CD14-positive monocyte (primary cell): ENCODE data around the gene KCTD2. TPM values are rescaled to one million over a fixed set of nuclear protein-coding genes. Genes with fewer than 3 reads are reported as not detected.

Experiments
- DNase-seq, 3 donors: peaks; one replicate each; pipeline ENCODE4 v3.0.0-alpha.2; 2011 to 2022
- H2AFZ ChIP-seq: 2 replicates; pipeline ENCODE4 v1.6.0; 2012; ENCODE audit warnings: mild to moderate bottlenecking, low read depth, low read length, inconsistent platforms; ENCODE audit not compliant: insufficient read depth, poor library complexity, severe bottlenecking
- H3K27ac ChIP-seq, 2 donors: 1 replicate in 1 of 2; 2 replicates in 1 of 2; pipeline ENCODE4 v1.5.1; 2012 to 2013; ENCODE audit warnings: low read length in 2 of 2, control low read depth in 1 of 2, inconsistent platforms in 1 of 2, low read depth in 1 of 2, mild to moderate bottlenecking in 1 of 2
- H3K27me3 ChIP-seq, 2 donors: one replicate each; pipeline versions ENCODE4 v1.6.0 to v1.6.1; 2011 to 2013; ENCODE audit warnings: low read length in 2 of 2; ENCODE audit not compliant: control insufficient read depth in 2 of 2, insufficient read depth in 2 of 2
- H3K36me3 ChIP-seq, 2 donors: replicated peaks in 1 of 2; 1 replicate in 1 of 2; 2 replicates in 1 of 2; pipeline versions ENCODE4 v1.5.1 to v1.6.1; 2012 to 2013; ENCODE audit warnings: low read length in 2 of 2, control low read depth in 1 of 2, inconsistent platforms in 1 of 2, mild to moderate bottlenecking in 1 of 2; ENCODE audit not compliant: insufficient read depth in 2 of 2, control insufficient read depth in 1 of 2
- H3K4me1 ChIP-seq, 2 donors: 1 replicate in 1 of 2; 2 replicates in 1 of 2; pipeline versions ENCODE4 v1.5.1 to v1.6.1; 2012 to 2013; ENCODE audit warnings: low read length in 2 of 2, control low read depth in 1 of 2, inconsistent platforms in 1 of 2, mild to moderate bottlenecking in 1 of 2, moderate library complexity in 1 of 2; ENCODE audit not compliant: insufficient read depth in 2 of 2, control insufficient read depth in 1 of 2
- H3K4me2 ChIP-seq: replicated peaks from 2 replicates; pipeline ENCODE3; 2012; ENCODE audit warnings: low read length, moderate library complexity, mild to moderate bottlenecking; ENCODE audit not compliant: poor library complexity, severe bottlenecking; ENCODE audit errors: extremely low read depth
- H3K4me3 ChIP-seq, 3 experiments: fragments of 200-600 bp in 1 of 3; sonication (generic) in 1 of 3; replicated peaks in 1 of 3; 1 replicate in 2 of 3; 2 replicates in 1 of 3; pipeline ENCODE4 v1.5.1; 2011 to 2013; ENCODE audit warnings: low read length in 3 of 3, mild to moderate bottlenecking in 3 of 3, control low read depth in 2 of 3, low read depth in 2 of 3, inconsistent platforms in 1 of 3, moderate library complexity in 1 of 3
- H3K79me2 ChIP-seq: 2 replicates; pipeline ENCODE4 v1.6.0; 2012; ENCODE audit warnings: mild to moderate bottlenecking, control low read depth, inconsistent platforms, low read length, moderate library complexity; ENCODE audit not compliant: insufficient read depth
- H3K9ac ChIP-seq: 2 replicates; pipeline ENCODE4 v1.6.0; 2017; ENCODE audit warnings: low read length, mild to moderate bottlenecking; ENCODE audit not compliant: insufficient read depth, poor library complexity, severe bottlenecking
- H3K9me3 ChIP-seq, 2 donors: replicated peaks in 1 of 2; 1 replicate in 1 of 2; 2 replicates in 1 of 2; pipeline versions ENCODE4 v1.5.1 to v1.6.1; 2012 to 2013; ENCODE audit warnings: low read length in 2 of 2, control low read depth in 1 of 2; ENCODE audit not compliant: control insufficient read depth in 1 of 2, insufficient read depth in 1 of 2
- H4K20me1 ChIP-seq: 2 replicates; pipeline ENCODE4 v1.6.0; 2012; ENCODE audit warnings: mild to moderate bottlenecking, low read length, control low read depth, moderate library complexity; ENCODE audit not compliant: insufficient read depth
- H3K27ac Mint-ChIP-seq, 7 donors: one replicate each; pipeline ENCODE4 v1.8.0; 2020; ENCODE audit warnings: mild to moderate bottlenecking in 7 of 7, mixed read lengths in 7 of 7, moderate library complexity in 6 of 7, inconsistent platforms in 2 of 7
- H3K27me3 Mint-ChIP-seq, 3 donors: one replicate each; pipeline ENCODE4 v1.8.0; 2021 to 2022; ENCODE audit warnings: low read depth in 3 of 3, mild to moderate bottlenecking in 3 of 3, mixed read lengths in 3 of 3, moderate library complexity in 3 of 3, inconsistent platforms in 1 of 3
- H3K36me3 Mint-ChIP-seq, 2 donors: one replicate each; pipeline ENCODE4 v1.8.0; 2020; ENCODE audit warnings: mixed read lengths in 2 of 2, inconsistent platforms in 1 of 2, mild to moderate bottlenecking in 1 of 2
- H3K4me1 Mint-ChIP-seq: one replicate; pipeline ENCODE4 v1.8.0; 2020; ENCODE audit warnings: mild to moderate bottlenecking, mixed read lengths
- H3K4me3 Mint-ChIP-seq, 2 donors: one replicate each; pipeline ENCODE4 v1.8.0; 2020; ENCODE audit warnings: mild to moderate bottlenecking in 2 of 2, mixed read lengths in 2 of 2, moderate library complexity in 1 of 2
- H3K9me3 Mint-ChIP-seq, 7 donors: one replicate each; pipeline ENCODE4 v1.8.0; 2020 to 2022; ENCODE audit warnings: mixed read lengths in 7 of 7, mild to moderate bottlenecking in 6 of 7, moderate library complexity in 6 of 7, inconsistent platforms in 2 of 7
- WGBS: methylation state at CpG from one replicate; pipeline ENCODE4 v1.1.5; 2013; ENCODE audit warnings: missing lambda C conversion rate; ENCODE audit not compliant: insufficient coverage; 5-methylcytosine and 5-hydroxymethylcytosine counted together
- intact Hi-C, 2 donors: fragments of 100-400 bp; cut with micrococcal nuclease; formaldehyde crosslinking; loops; one replicate each; pipeline versions ENCODE4 v1.15.0 to v1.15.1; 2023
- polyA plus RNA-seq, 3 donors: library from polyadenylated mRNA; depleted of rRNA in 1 of 3; unstranded in 2 of 3; stranded (reverse) in 1 of 3; fragments of 300-500 nt in 2 of 3; fragments of >200 nt in 1 of 3; fragmentation: Illumina TruSeq in 2 of 3; gene quantifications; 1 replicate in 2 of 3; 2 replicates in 1 of 3; pipeline ENCODE4 v1.2.3, GENCODE V29; 2012 to 2021
- small RNA-seq: library from RNA; depleted of rRNA; stranded (forward); fragments of <200 nt; gene quantifications from one replicate; pipeline ENCODE3, GENCODE V24; 2012; ENCODE audit warnings: low read depth; ENCODE audit not compliant: insufficient read length
- TF ChIP-seq, protein P1 (sequence below): fragments of 200-600 bp; IDR thresholded peaks from one replicate; pipeline ENCODE4 v1.8.0; 2022; ENCODE audit warnings: antibody characterized with exemption, mild to moderate bottlenecking

KCTD2 gene
- polyA plus RNA-seq, 3 donors = 2.8 to 17.0 (median 2.9) TPM

DNA sequence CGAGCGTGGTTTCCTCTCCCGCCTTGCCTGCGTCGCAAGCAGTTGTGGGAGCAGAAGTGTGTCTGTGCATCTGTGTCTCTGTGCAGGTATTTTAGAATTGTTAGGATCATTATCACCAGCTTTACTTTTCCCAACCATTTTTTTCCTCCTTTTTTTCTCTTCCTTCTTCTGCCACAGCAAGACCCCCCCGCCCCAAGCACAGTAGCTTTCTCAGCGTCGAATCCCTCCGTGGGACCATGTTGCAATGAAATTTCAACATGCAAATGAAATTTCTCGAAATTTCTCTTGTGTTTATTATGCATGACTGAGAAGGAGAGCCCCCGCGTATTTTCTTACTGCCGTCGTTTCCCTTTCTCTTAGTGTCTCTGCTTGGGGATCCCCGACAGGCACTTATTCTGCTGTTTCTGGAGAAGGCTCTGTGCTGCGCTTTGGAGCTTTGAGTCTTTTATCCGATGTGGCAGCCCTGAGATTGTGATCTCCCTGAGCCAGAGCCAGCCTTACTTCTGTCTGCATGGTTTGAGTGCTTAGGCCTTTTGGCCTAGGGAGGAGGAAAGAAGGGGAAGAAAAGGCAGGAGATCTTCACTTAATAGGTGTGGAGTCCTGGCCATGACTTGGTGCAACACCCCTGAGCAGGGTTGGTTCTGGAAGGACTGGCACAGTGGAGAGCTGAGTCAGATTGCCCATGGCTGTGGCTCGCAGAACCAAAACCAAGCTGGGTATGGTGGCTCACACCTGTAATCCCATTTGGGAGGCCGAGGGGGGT is 67.7 kb downstream of the KCTD2 start:
- H2AFZ ChIP-seq = peak overlapping the region; percentile 95
- TF ChIP-seq, protein P1, sequence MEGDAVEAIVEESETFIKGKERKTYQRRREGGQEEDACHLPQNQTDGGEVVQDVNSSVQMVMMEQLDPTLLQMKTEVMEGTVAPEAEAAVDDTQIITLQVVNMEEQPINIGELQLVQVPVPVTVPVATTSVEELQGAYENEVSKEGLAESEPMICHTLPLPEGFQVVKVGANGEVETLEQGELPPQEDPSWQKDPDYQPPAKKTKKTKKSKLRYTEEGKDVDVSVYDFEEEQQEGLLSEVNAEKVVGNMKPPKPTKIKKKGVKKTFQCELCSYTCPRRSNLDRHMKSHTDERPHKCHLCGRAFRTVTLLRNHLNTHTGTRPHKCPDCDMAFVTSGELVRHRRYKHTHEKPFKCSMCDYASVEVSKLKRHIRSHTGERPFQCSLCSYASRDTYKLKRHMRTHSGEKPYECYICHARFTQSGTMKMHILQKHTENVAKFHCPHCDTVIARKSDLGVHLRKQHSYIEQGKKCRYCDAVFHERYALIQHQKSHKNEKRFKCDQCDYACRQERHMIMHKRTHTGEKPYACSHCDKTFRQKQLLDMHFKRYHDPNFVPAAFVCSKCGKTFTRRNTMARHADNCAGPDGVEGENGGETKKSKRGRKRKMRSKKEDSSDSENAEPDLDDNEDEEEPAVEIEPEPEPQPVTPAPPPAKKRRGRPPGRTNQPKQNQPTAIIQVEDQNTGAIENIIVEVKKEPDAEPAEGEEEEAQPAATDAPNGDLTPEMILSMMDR = no peak
- intact Hi-C loops = loop anchor here (2.0 to 10.0 kb wide), 5 partner anchors 37 to 90 kb away; partner anchors contain the start of genes JPT1 (in 1 of the 2) and NUP85 (in 1 of the 2)

More for the DNA sequence above, 67.7 kb downstream of the KCTD2 start:
- H3K79me2 ChIP-seq = peaks cover 40% of the 10 kb centered on the region
- H3K4me2 ChIP-seq = peak overlapping the region; percentile 89
- Mint-ChIP-seq H3K27ac (peak overlapping the region; percentile 62 to 85 (median 80)), H3K27me3 (no peaks in the 10 kb centered on the region), H3K4me3 (peak overlapping the region; percentile 84 to 94), H3K36me3 (peaks cover 32 to 38% of the 10 kb centered on the region in 2 donors), H3K4me1 (peaks cover 57% of the 10 kb centered on the region), H3K9me3 (no peaks in the 10 kb centered on the region)
- DNase-seq = no peak
- peak overlapping the region; percentile 56 to 81 for H3K27ac ChIP-seq
- H3K9ac ChIP-seq = peak overlapping the region; percentile 71
- peak overlapping the region; percentile 44 to 85 (median 64) for H3K4me3 ChIP-seq
- peaks cover 14% of the 10 kb centered on the region for H4K20me1 ChIP-seq
- WGBS = 48% methylated on average over 6 of the region's 19 CpGs
- H3K4me1 ChIP-seq = peaks cover 43 to 44% of the 10 kb centered on the region in 2 donors
- H3K9me3 ChIP-seq = no peaks in the 10 kb centered on the region
- H3K27me3 ChIP-seq = no peaks in the 10 kb centered on the region
- H3K36me3 ChIP-seq = peaks cover 13 to 22% of the 10 kb centered on the region in 2 donors

Small RNA genes lying within 50 kb of the gene (small RNA-seq; reads per million reads assigned to genes)
- not detected for gene AC111186.1
- not detected for gene RF00019
- not detected for gene RN7SL573P
- gene RNU6-362P = not detected

Other genes with a start within 250 kb of the KCTD2 start
- under 1 TPM in 1 of 3 donors, not detected in 2; 0.04 TPM for gene GRIN2C, start 187.3 kb upstream of the KCTD2 start, polyA plus RNA-seq
- gene FDXR, start 174.2 kb upstream of the KCTD2 start, polyA plus RNA-seq = 1 to 10 TPM; 2.5 to 7.3 (median 6.2) TPM
- not detected for gene FADS6, start 153.6 kb upstream of the KCTD2 start, polyA plus RNA-seq
- not detected for gene USH1G, start 124.0 kb upstream of the KCTD2 start, polyA plus RNA-seq
- under 1 TPM in 1 of 3 donors, not detected in 2; 0.05 TPM for gene OTOP2, start 123.0 kb upstream of the KCTD2 start, polyA plus RNA-seq
- not detected for gene OTOP3, start 111.3 kb upstream of the KCTD2 start, polyA plus RNA-seq
- gene HID1, start 74.5 kb upstream of the KCTD2 start, polyA plus RNA-seq = not detected
- gene CDR2L, start 59.6 kb upstream of the KCTD2 start, polyA plus RNA-seq = under 1 TPM in 1 of 3 donors, not detected in 2; 0.05 TPM
- 10 to 100 TPM; 18.9 to 52.6 (median 44.4) TPM for gene MRPL58, start 34.6 kb upstream of the KCTD2 start, polyA plus RNA-seq
- 100 to 1,000 TPM; 139 to 451 (median 437) TPM for gene ATP5PD, start 256 bp upstream of the KCTD2 start, polyA plus RNA-seq
- 10 to 100 TPM; 26.1 to 99.4 (median 27.0) TPM for gene SLC16A5, start 40.7 kb downstream of the KCTD2 start, polyA plus RNA-seq
- gene ARMC7, start 62.7 kb downstream of the KCTD2 start, polyA plus RNA-seq = 10 to 100 TPM in 1 of 3 donors, 1 to 10 TPM in 2; 1.3 to 11.8 (median 2.1) TPM
- gene NT5C, start 84.5 kb downstream of the KCTD2 start, polyA plus RNA-seq = 10 to 100 TPM; 27.8 to 45.6 (median 36.2) TPM
- 100 to 1,000 TPM in 2 of 3 donors, 10 to 100 TPM in 1; 79.7 to 181 (median 156) TPM for gene JPT1, start 107.3 kb downstream of the KCTD2 start, polyA plus RNA-seq
- 100 to 1,000 TPM in 2 of 3 donors, 10 to 100 TPM in 1; 64.9 to 318 (median 282) TPM for gene SUMO2, start 135.7 kb downstream of the KCTD2 start, polyA plus RNA-seq
- 10 to 100 TPM; 36.3 to 94.2 (median 38.7) TPM for gene NUP85, start 158.5 kb downstream of the KCTD2 start, polyA plus RNA-seq
- gene GGA3, start 214.4 kb downstream of the KCTD2 start, polyA plus RNA-seq = 100 to 1,000 TPM in 1 of 3 donors, 10 to 100 TPM in 1, 1 to 10 TPM in 1; 4.3 to 162 (median 15.7) TPM
- gene MRPS7, start 214.7 kb downstream of the KCTD2 start, polyA plus RNA-seq = 100 to 1,000 TPM in 2 of 3 donors, 10 to 100 TPM in 1; 26.7 to 122 (median 101) TPM
- gene MIF4GD, start 224.0 kb downstream of the KCTD2 start, polyA plus RNA-seq = 100 to 1,000 TPM in 1 of 3 donors, 10 to 100 TPM in 2; 66.9 to 103 (median 80.6) TPM
- 10 to 100 TPM; 14.4 to 21.5 (median 18.8) TPM for gene SLC25A19, start 242.2 kb downstream of the KCTD2 start, polyA plus RNA-seq